T1000 (cell line): ENCODE results near the gene PUSL1.

Experiments
- DNase-seq: peaks from one replicate; lab custom pipeline; 2025; ENCODE audit warnings: mixed read lengths; lab: John Stamatoyannopoulos, UW

Gene PUSL1

GRCh38 chr1:1295154-1295923, 13.1 kb upstream of the PUSL1 start:
- no peak for DNase-seq

- no peak for DNase-seq
Observed at GRCh38 chr1:1296070-1297061, 12.0 kb upstream of the PUSL1 start.

GRCh38 chr1:1297802-1298424, 10.5 kb upstream of the PUSL1 start:
- no peak for DNase-seq

DNA sequence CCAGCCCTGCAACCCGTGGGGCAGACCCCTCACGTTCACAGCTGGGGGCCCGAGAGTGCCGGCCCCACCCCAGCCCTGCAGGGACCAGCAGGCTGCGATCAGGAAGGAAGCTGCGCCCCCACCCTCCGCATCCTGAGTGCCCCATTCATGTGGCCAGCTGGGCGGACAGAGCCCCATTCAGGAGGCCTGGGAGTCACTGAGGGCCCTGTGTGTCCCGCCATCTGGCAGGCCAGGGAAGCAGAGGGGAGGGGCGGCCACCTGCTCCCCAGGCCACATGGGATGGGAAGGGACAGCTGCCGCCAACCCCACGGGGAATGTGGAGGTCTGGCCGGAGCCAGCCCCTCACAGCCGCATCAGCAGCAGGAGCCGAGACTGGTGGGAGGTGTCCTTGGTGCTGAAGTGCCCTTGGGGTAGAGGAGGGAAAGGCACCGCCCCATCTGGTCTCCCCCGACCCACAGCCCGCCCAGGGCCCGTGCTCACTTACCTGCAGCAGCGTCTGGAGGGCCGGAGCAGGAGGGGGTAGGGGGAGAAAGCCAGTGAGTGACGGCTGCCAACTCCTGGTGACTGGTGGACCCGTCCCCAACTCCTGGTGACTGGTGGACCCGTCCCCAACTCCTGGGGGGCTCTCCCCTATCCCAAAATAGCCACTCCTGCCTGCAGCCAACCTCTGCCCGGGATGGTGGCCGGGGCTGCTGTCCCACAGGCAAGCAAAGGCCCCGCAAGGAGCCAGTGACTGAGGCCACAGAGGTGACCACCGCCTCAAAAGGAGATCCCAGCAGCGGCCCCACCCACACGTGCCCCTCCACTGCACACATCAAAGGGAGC, 9.3 kb upstream of the PUSL1 start:
- DNase-seq = no peak

DNA sequence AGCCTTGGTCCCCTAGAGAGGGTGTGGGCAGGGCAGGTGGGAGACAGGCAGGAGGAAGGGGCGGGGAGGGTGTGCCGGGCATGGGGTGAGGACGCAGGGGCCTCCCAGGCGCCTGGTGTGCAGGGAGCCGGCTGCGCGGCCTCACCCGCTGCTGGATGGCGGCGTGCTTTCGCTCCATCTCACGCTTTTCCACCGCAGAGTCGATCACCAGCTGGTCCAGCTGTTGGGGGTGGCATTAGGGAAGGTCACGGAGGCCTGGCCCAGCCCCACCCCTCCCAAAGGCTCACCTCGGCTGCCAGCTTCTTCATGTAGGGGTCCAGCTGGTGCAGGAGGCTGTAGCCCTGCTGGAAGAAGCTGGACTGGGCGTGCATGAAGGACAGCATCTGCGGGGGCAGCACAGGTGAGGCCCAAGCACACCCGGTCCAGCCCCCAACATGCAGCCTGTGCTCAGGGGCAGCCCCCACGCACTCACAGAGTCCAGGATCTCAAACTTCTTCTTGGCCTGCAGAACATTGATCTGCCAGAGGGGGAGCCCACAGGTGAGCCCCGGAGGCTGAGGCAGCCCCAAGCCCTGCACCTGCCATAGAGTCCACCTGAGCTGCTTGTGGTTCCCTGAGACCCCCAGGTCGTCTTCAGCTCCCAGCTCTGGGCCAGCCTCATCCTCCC, 8.6 kb upstream of the PUSL1 start:
- DNase-seq = no peak

DNA sequence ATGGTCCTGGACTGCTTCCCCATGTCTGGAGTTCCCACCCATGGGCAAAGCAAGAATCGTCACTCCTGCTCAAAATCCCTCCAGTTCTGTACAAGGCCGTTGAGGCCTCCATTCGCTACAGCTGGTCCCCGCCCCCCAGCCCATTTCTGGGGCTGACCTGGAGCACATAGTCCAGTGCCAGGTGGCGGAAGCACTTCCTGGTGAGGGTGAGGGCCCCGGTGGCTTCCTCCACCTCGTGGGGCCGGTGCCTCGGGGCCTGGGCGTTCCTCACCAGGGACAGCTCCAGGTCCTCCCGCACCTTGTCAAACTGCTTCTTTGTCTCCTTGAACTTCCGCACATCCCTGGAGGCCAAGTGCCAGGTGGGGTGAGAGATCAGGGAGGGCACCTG, 8.1 kb upstream of the PUSL1 start:
- DNase-seq = no peak

GRCh38 chr1:1302006-1302430, 6.4 kb upstream of the PUSL1 start:
- no peak for DNase-seq

DNA sequence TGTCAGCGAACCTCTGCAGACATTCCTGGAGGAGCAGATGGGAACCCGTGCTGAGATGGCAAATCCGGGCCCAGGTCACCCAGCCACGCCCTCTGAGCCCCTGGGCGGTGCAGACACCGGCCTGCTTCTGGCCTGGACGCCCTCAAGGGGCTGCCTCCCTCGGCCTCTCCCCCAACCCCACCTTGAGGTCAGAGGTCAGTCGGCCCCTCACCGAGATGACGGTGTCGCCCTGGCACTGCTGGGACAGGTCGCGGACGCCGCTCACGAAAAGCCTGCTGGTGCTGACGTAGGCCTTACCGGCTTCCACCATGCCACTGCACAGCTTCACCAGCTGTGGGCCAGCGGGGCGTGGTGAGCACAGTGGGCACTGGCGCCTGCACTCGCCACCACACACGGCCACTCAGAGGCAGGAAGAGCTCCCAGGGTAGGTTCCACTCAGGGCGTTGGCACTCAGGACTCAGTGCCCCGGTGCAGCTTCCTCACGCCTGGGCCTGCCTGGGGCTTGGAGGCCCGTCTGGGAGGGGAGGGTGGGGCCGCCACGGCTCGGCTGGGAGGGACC, 5.4 kb upstream of the PUSL1 start:
- no peak for DNase-seq

DNA sequence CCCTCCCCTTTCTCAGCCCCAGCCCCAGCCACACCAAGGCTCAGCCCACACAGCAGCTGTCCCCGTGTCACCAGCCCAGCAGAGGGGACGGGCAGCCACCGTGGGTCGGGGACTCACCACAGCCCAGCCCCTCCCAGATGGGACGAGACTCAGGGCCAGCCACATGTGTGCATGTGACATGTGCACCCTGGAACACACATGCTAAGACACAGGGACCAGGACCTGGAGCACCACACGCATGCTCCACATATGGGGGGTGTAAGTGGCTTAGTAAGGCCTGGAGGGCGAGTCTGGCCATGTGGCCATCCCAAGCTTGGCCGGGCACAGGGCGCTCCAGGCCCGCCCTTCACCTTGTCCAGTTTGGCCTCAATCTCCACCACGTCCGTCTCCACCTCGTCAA, 4.7 kb upstream of the PUSL1 start:
- no peak for DNase-seq

GRCh38 chr1:1304331-1305299, 3.8 kb upstream of the PUSL1 start:
- peak; percentile 55 for DNase-seq

GRCh38 chr1:1305300-1306069, 2.9 kb upstream of the PUSL1 start:
- peak; percentile 59 for DNase-seq

DNA sequence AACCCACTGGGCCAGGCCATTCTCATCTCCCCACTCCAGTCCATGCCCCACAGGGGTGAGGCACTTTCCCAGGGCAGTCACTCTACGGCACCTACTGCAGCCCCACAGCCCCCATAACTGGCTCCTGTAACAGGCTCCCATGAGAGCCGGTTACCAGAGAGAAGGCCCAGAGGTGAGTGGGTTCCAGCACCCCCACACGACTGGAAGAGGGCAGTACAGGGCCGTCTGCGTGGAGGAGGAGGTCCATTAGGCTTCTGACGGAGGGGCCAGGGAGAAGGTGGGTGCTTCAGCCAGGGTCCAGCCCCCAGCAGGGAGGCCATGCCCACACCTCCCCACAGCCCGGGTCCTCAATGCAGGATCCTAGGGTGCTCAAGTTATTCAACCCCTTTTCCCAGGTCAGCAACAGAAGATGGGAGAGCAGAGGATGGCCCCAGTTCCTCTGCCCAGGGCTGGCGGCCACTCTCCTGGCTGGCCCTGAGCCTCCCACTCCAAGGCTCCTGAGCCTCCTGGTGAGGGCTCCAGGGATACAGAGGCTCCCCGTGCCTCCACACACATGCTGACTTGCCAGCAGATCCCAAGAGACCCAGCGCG, 2.2 kb upstream of the PUSL1 start:
- DNase-seq = no peak

- no peak for DNase-seq
Observed at GRCh38 chr1:1306661-1307260, 1.6 kb upstream of the PUSL1 start.

GRCh38 chr1:1307261-1307922, 1.0 kb upstream of the PUSL1 start:
- DNase-seq = peak; percentile 46

GRCh38 chr1:1308756-1309250, 406 bp downstream of the PUSL1 start:
- no peak for DNase-seq

DNA sequence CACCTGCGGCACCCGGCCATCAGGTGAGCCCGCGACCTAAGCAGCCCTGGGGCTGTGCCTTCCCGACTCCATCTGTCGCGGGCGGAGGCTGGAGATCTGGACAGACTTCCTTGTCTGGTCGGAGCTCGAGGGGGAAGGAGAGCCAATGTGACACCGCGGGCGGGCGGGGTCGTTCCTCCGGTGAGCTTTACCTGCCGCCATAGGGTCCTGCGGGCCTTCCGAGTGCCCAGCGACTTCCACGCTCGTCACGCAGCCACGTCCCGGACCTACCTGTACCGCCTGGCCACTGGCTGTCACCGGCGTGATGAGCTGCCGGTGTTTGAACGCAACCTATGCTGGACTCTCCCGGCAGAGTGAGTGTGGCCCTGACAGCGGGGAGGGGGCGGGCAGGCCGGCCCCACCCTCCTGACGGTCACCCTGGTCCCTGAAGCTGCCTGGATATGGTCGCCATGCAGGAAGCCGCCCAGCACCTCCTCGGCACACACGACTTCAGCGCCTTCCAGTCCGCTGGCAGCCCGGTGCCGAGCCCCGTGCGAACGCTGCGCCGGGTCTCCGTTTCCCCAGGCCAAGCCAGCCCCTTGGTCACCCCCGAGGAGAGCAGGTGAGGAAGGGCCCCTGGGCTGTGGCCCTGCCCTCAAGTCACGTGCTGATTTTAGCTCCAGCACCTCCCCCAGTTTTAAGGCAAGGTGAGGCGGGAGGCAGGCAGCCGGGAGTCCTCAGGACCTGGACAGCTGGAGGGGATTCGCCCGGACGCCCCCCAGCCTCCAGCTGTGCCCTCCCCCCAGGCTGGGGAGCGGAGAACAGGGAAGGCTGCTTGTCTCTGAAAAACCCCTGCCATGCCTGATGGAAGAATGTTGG, 1.1 kb downstream of the PUSL1 start:
- no peak for DNase-seq

GRCh38 chr1:1310109-1310385, 1.6 kb downstream of the PUSL1 start:
- DNase-seq = no peak
